BLaER1 treated with 17β-estradiol and CSF1 and Interleukin-3, amounts not matched to agents 10 nM and 100 nM (cell line): ENCODE results near the gene COL5A3.

Experiments
- H3K27ac ChIP-seq, 11 experiments: shearing (Covaris generic); formaldehyde crosslinking; 2 replicates each; pipeline ENCODE4 v1.8.1; 2022
- H3K27me3 ChIP-seq, 11 experiments: shearing (Covaris generic); formaldehyde crosslinking; 2 replicates each; pipeline ENCODE4 v1.8.1; 2022
- H3K36me3 ChIP-seq, 11 experiments: shearing (Covaris generic); formaldehyde crosslinking; 2 replicates each; pipeline ENCODE4 v1.8.1; 2022
- H3K4me1 ChIP-seq, 10 experiments: shearing (Covaris generic); formaldehyde crosslinking; 2 replicates each; pipeline ENCODE4 v1.8.1; 2022
- H3K4me2 ChIP-seq, 11 experiments: shearing (Covaris generic); formaldehyde crosslinking; 2 replicates each; pipeline ENCODE4 v1.8.1; 2022
- H3K4me3 ChIP-seq, 10 experiments: shearing (Covaris generic); formaldehyde crosslinking; 2 replicates each; pipeline ENCODE4 v1.8.1; 2022
- H3K9ac ChIP-seq, 11 experiments: shearing (Covaris generic); formaldehyde crosslinking; 2 replicates each; pipeline ENCODE4 v1.8.1; 2022
- H3K9me3 ChIP-seq, 11 experiments: shearing (Covaris generic); formaldehyde crosslinking; replicated peaks in 1 of 11; 2 replicates each; pipeline ENCODE4 v1.8.1; 2022
- H4K20me1 ChIP-seq, 11 experiments: shearing (Covaris generic); formaldehyde crosslinking; 2 replicates each; pipeline ENCODE4 v1.8.1; 2022
- Cebpa-rat ChIP-seq, 11 experiments: shearing (Covaris generic); IDR thresholded peaks; 2 replicates each; pipeline ENCODE4 v1.8.1; 2022

Gene COL5A3

GRCh38 chr19:9970481-9970880 is 39.8 kb downstream of the COL5A3 start:
- Histone ChIP-seq H3K9ac (no peak overlapping the region), H3K36me3 (no peaks in the 10 kb centered on the region), H4K20me1 (no peaks in the 10 kb centered on the region), H3K4me1 (no peaks in the 10 kb centered on the region), H3K27me3 (no peaks in the 10 kb centered on the region), H3K4me3 (no peak overlapping the region), H3K4me2 (no peak overlapping the region), H3K9me3 (peaks cover 0 to under 1% (median 0%) of the 10 kb centered on the region in 11 experiments; a peak in 1 of 22 replicates), H3K27ac (no peak overlapping the region)
- no peak for TF ChIP-seq Cebpa-rat (IDR thresholded peaks at IDR 0.05)

GRCh38 chr19:9969688-9969975 is 40.7 kb downstream of the COL5A3 start:
- Histone ChIP-seq H3K9ac (no peak overlapping the region), H3K4me2 (no peak overlapping the region), H3K36me3 (no peaks in the 10 kb centered on the region), H4K20me1 (no peaks in the 10 kb centered on the region), H3K27ac (no peak overlapping the region), H3K27me3 (no peaks in the 10 kb centered on the region), H3K4me1 (no peaks in the 10 kb centered on the region), H3K4me3 (no peak overlapping the region), H3K9me3 (no peaks in the 10 kb centered on the region)
- TF ChIP-seq Cebpa-rat (IDR thresholded peaks at IDR 0.05), result no peak

GRCh38 chr19:9968820-9969687 is 41.2 kb downstream of the COL5A3 start:
- Histone ChIP-seq H3K27me3 (no peaks in the 10 kb centered on the region), H3K27ac (no peak overlapping the region), H3K4me1 (no peaks in the 10 kb centered on the region), H3K36me3 (no peaks in the 10 kb centered on the region), H3K4me2 (no peak overlapping the region), H3K9me3 (no peaks in the 10 kb centered on the region), H4K20me1 (no peaks in the 10 kb centered on the region), H3K9ac (no peak overlapping the region), H3K4me3 (no peak overlapping the region)
- TF ChIP-seq Cebpa-rat (IDR thresholded peaks at IDR 0.05), result no peak

GRCh38 chr19:9967326-9967725 is 43.0 kb downstream of the COL5A3 start:
- no peaks in the 10 kb centered on the region for H3K9me3 ChIP-seq
- no peak overlapping the region for H3K9ac ChIP-seq
- H3K4me1 ChIP-seq, result no peaks in the 10 kb centered on the region
- TF ChIP-seq Cebpa-rat (IDR thresholded peaks at IDR 0.05), result no peak
- H3K4me3 ChIP-seq, result no peak overlapping the region
- no peaks in the 10 kb centered on the region for H3K27me3 ChIP-seq
- H4K20me1 ChIP-seq, result no peaks in the 10 kb centered on the region
- no peak overlapping the region for H3K27ac ChIP-seq
- no peaks in the 10 kb centered on the region for H3K36me3 ChIP-seq
- no peak overlapping the region for H3K4me2 ChIP-seq

GRCh38 chr19:9966448-9966847 is 43.9 kb downstream of the COL5A3 start:
- H4K20me1 ChIP-seq, result no peaks in the 10 kb centered on the region
- no peak for TF ChIP-seq Cebpa-rat (IDR thresholded peaks at IDR 0.05)
- no peaks in the 10 kb centered on the region for H3K36me3 ChIP-seq
- no peak overlapping the region for H3K4me2 ChIP-seq
- H3K4me1 ChIP-seq, result no peaks in the 10 kb centered on the region
- H3K27me3 ChIP-seq, result no peaks in the 10 kb centered on the region
- no peak overlapping the region for H3K9ac ChIP-seq
- H3K4me3 ChIP-seq, result no peak overlapping the region
- no peak overlapping the region for H3K27ac ChIP-seq
- no peaks in the 10 kb centered on the region for H3K9me3 ChIP-seq

DNA sequence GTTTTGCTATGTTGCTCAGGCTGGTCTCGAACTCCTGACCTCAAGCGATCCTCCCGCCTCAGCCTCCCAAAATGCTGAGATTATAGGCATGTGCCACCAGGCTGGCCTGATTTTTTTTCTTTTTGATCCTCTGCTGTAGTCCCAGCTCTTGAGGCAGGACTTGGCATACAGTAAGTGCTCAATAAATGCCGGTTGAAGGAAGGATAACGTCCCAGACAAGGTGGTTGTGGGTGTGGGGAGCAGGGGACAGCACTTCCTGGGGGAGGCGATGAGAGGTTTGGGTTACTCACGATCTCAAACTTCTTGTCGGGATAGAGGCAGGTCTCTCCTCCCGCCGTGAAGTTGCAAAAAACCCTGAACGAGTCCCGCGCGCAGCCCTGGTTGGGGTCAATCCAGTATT is 44.3 kb downstream of the COL5A3 start:
- Histone ChIP-seq H4K20me1 (no peaks in the 10 kb centered on the region), H3K27ac (no peak overlapping the region), H3K4me3 (no peak overlapping the region), H3K4me2 (no peak overlapping the region), H3K9ac (no peak overlapping the region), H3K9me3 (no peaks in the 10 kb centered on the region), H3K27me3 (no peaks in the 10 kb centered on the region), H3K36me3 (no peaks in the 10 kb centered on the region), H3K4me1 (no peaks in the 10 kb centered on the region)
- TF ChIP-seq Cebpa-rat (IDR thresholded peaks at IDR 0.05), result no peak

- no peaks in the 10 kb centered on the region for H3K9me3 ChIP-seq
- no peak overlapping the region for H3K9ac ChIP-seq
- H3K36me3 ChIP-seq, result no peaks in the 10 kb centered on the region
- H3K4me1 ChIP-seq, result no peaks in the 10 kb centered on the region
- H3K27ac ChIP-seq, result no peak overlapping the region
- no peaks in the 10 kb centered on the region for H4K20me1 ChIP-seq
- H3K27me3 ChIP-seq, result no peaks in the 10 kb centered on the region
- TF ChIP-seq Cebpa-rat (IDR thresholded peaks at IDR 0.05), result no peak
- no peak overlapping the region for H3K4me3 ChIP-seq
- H3K4me2 ChIP-seq, result no peak overlapping the region
Observed at GRCh38 chr19:9962623-9963290, 47.5 kb downstream of the COL5A3 start.

DNA sequence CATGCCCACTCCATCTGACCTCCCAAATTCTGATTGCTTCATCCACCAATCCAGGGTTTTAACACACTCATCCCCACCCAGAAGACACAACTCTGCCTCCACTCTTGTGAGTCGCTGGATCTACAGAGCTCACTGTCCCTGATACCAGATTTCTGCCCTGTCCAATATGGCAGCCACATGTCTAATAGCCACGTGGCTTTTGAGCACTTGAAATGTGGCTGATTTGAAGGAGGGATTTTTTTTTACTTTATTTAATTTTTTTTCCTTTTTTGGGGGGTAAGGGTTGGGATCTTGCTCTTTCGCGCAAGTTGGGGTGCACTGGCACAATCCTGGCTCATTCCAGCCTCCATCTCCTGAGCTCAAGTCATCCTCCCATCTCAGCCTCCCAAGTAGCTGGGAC is 49.2 kb downstream of the COL5A3 start:
- H3K4me1 ChIP-seq, result no peaks in the 10 kb centered on the region
- H4K20me1 ChIP-seq, result no peaks in the 10 kb centered on the region
- no peak overlapping the region for H3K4me3 ChIP-seq
- no peaks in the 10 kb centered on the region for H3K27me3 ChIP-seq
- TF ChIP-seq Cebpa-rat (IDR thresholded peaks at IDR 0.05), result no peak
- no peaks in the 10 kb centered on the region for H3K36me3 ChIP-seq
- no peak overlapping the region for H3K27ac ChIP-seq
- no peak overlapping the region for H3K9ac ChIP-seq
- H3K9me3 ChIP-seq, result no peaks in the 10 kb centered on the region
- no peak overlapping the region for H3K4me2 ChIP-seq

- Histone ChIP-seq H3K27me3 (no peaks in the 10 kb centered on the region), H3K36me3 (no peaks in the 10 kb centered on the region), H3K27ac (no peak overlapping the region), H3K4me3 (no peak overlapping the region), H4K20me1 (no peaks in the 10 kb centered on the region), H3K9me3 (no peaks in the 10 kb centered on the region), H3K9ac (no peak overlapping the region), H3K4me1 (no peaks in the 10 kb centered on the region), H3K4me2 (no peak overlapping the region)
- no peak for TF ChIP-seq Cebpa-rat (IDR thresholded peaks at IDR 0.05)
Observed at GRCh38 chr19:9958379-9958821, 51.9 kb downstream of the COL5A3 start.

DNA sequence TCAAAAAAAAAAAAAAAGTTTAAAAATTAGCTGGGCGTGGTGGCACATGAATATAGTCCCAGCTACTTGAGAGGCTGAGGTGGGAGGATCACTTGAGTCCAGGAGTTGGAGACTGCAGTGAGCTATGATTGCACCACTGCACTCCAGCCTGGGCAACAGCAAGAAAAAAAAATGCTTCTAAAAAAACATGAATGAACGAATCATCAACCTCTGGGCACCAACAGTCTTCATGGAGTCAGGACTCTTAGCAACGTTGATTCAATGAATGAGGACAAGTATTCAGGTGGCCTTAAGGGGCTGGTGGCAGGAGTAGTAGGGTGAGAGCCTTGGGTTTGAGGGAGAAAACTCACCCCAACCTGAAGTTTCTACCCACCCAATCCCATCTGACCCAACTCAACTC is 53.3 kb downstream of the COL5A3 start:
- TF ChIP-seq Cebpa-rat (IDR thresholded peaks at IDR 0.05), result no peak
- Histone ChIP-seq H3K36me3 (no peaks in the 10 kb centered on the region), H3K9ac (no peak overlapping the region), H4K20me1 (no peaks in the 10 kb centered on the region), H3K4me1 (no peaks in the 10 kb centered on the region; a peak in 1 of 20 replicates), H3K4me3 (no peak overlapping the region), H3K4me2 (no peak overlapping the region), H3K27ac (no peak overlapping the region), H3K27me3 (no peaks in the 10 kb centered on the region), H3K9me3 (no peaks in the 10 kb centered on the region)
